ENCODE results near the gene FOCAD. TPM values are rescaled to one million over a fixed set of nuclear protein-coding genes. Genes with fewer than 3 reads are reported as not detected.

FOCAD gene
- total and polyA plus RNA-seq, 10 of the 15 experiments (the other 5 are each of a cell fraction or from before 2014, with no cell fraction given), result 13.7 to 93.0 (median 41.8) TPM

DNA sequence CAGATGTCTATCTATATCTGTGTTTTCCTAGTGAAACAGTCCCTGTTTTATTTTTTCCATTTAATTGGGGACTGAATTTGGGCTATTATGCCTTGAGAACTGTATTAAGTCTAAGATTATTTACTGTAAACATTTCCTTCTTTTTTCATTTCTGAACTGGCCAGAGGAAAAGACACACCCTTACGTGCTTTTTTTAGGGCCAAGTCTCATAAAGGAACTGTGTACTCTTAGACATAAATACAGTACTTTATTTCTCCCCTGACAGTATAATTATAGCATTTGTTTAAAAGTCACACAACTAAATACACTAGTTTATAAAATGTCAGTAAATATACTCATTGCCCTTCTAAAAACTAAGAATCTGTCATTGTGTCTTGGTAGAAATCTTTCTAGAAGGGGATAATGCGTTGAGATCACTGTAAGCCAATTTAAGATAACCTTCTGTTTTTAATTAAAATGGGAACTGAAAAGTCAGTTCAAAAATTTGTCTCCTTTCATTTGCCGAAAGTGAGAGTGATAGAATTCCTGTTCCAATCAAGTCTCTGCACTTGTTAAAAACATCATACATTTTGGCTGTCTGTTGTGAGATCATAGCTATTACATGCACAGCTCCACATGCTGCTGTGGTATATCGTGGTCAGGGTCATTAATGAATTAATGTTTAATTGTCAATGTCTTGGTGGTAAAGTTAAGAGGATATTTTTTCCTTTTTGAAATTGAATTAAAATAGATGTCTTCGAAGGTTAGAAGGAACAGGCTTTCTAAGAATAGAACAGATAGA, 132.1 kb downstream of the FOCAD start:
- H3K9ac ChIP-seq (ENCODE audit: control insufficient read depth, insufficient read depth, low read length), result no peak overlapping the region
- intact Hi-C loops (cut with micrococcal nuclease; ENCODE audit: unreplicated experiment), result no loop called here
- no peaks in the 10 kb centered on the region for H3K9me3 ChIP-seq (replicated peaks; ENCODE audit: control insufficient read depth, insufficient read depth, low read length)
- FAIRE-seq (no peak), DNase-seq (ENCODE audit: low read depth, low spot score) (no peak), ATAC-seq (peak; percentile 73)
- no peak overlapping the region; the same call in 1 of the 2 replicates for H2AFZ ChIP-seq (ENCODE audit: control insufficient read depth, low read depth, low read length)
- H3K36me3 ChIP-seq (ENCODE audit: control insufficient read depth in 2 of 2, insufficient read depth in 2 of 2, low read length in 1 of 2), result peaks cover 0 to 7% of the 10 kb centered on the region in 2 experiments; a peak in 1 of 4 replicates
- no TSS peak for BruUV-seq (replicated peaks)
- in situ Hi-C loops (cut with MboI), result no loop called here
- 46% methylated on average over 5 of the region's 5 CpGs for WGBS (ENCODE audit: insufficient coverage, insufficient replicate concordance, low lambda C conversion rate, missing lambda C conversion rate)
- ChIA-PET RAD21 (ENCODE audit: unreplicated experiment) (interaction anchor here (1.2 kb wide), 1 partner anchor 191 kb away, joined by 3 read pairs; no protein-coding TSS in a partner anchor), SMC1A (ENCODE audit: uncharacterized antibody, unreplicated experiment) (interaction anchor here (0.6 to 1.0 kb wide), 6 partner anchors 8 to 191 kb away, joined by 3 read pairs; no protein-coding TSS in a partner anchor), CTCF (interaction anchor here (0.7 to 1.2 kb wide), 2 partner anchors 107 to 277 kb away, joined by 3 read pairs; no protein-coding TSS in a partner anchor), POLR2A (interaction anchor here (0.8 kb wide), 1 partner anchor 23 kb away, joined by 4 read pairs; no protein-coding TSS in a partner anchor)
- H3K27ac ChIP-seq (ENCODE audit: control insufficient read depth, insufficient read depth), result peak overlapping the region; percentile 31; the same call in 1 of the 2 replicates
- H3K4me2 ChIP-seq (ENCODE audit: control insufficient read depth, insufficient read depth), result peak overlapping the region; percentile 48; the same call in 1 of the 2 replicates
- H3K79me2 ChIP-seq (ENCODE audit: control insufficient read depth, insufficient read depth, low read length), result no peaks in the 10 kb centered on the region
- H3K4me1 ChIP-seq (ENCODE audit: control insufficient read depth, insufficient read depth, low read length), result peaks cover 3% of the 10 kb centered on the region
- H3K27me3 ChIP-seq (replicated peaks in 1 of 2; ENCODE audit: control insufficient read depth in 2 of 2, insufficient read depth in 2 of 2, low read length in 1 of 2), result no peaks in the 10 kb centered on the region
- no peaks in the 10 kb centered on the region for H4K20me1 ChIP-seq (ENCODE audit: control insufficient read depth, insufficient read depth)
- no peak overlapping the region for H3K4me3 ChIP-seq
- no peak for TF ChIP-seq EP300 (IDR thresholded peaks at IDR 0.05; ENCODE audit: borderline replicate concordance in 1 of 2, control insufficient read depth in 1 of 2, low read depth in 2 of 2, low read length in 2 of 2)
- TF ChIP-seq BCL11A (IDR thresholded peaks at IDR 0.05; ENCODE audit: low read depth, low read length), result no peak
- no peak for TF ChIP-seq TCF3 (IDR thresholded peaks at IDR 0.05; ENCODE audit: borderline replicate concordance, insufficient read depth, low read depth, low read length)
- TF ChIP-seq HSF1 (IDR thresholded peaks at IDR 0.05; ENCODE audit: low read depth, low read length), result no peak
- TF ChIP-seq SKIL (IDR thresholded peaks at IDR 0.05; ENCODE audit: low read depth, poor library complexity, severe bottlenecking), result no peak
- TF ChIP-seq HCFC1 (IDR thresholded peaks at IDR 0.05; ENCODE audit: low read length), result no peak
- TF ChIP-seq EZH2 (IDR thresholded peaks at IDR 0.05; ENCODE audit: borderline replicate concordance, control insufficient read depth, low read depth, low read length), result no peak
- no peak for TF ChIP-seq CHD1 (IDR thresholded peaks at IDR 0.05; ENCODE audit: low read depth, low read length)
- TF ChIP-seq RUNX3 (IDR thresholded peaks at IDR 0.05; ENCODE audit: low read length), result peak; percentile 37
- no peak for TF ChIP-seq CUX1 (IDR thresholded peaks at IDR 0.05; ENCODE audit: insufficient replicate concordance, low read depth, low read length)
- TF ChIP-seq GATAD2B (conservative IDR thresholded peaks at IDR 0.05; ENCODE audit: low read depth), result no peak
- 0 out of 2 replicates have a peak, but pooled peaks have one; percentile 52 for TF ChIP-seq CREB1 (IDR thresholded peaks at IDR 0.05; ENCODE audit: low read depth)
- no peak for TF ChIP-seq STAT1 (conservative IDR thresholded peaks at IDR 0.05)
